HG03196 (cell line): Measurements from ENCODE around the gene TATDN3.
"Not testable (repeated sequence)": the region's sequence is repeated elsewhere in the genome, so short reads cannot be mapped to it uniquely, and the experiment has no call there.

Source experiments
- ATAC-seq: cut with Tn5 transposase; IDR thresholded peaks from one replicate; pipeline ENCODE4 v1.9.1; 2021; ENCODE audit not compliant: unreplicated experiment

The TATDN3 gene, protein sequence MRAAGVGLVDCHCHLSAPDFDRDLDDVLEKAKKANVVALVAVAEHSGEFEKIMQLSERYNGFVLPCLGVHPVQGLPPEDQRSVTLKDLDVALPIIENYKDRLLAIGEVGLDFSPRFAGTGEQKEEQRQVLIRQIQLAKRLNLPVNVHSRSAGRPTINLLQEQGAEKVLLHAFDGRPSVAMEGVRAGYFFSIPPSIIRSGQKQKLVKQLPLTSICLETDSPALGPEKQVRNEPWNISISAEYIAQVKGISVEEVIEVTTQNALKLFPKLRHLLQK

DNA sequence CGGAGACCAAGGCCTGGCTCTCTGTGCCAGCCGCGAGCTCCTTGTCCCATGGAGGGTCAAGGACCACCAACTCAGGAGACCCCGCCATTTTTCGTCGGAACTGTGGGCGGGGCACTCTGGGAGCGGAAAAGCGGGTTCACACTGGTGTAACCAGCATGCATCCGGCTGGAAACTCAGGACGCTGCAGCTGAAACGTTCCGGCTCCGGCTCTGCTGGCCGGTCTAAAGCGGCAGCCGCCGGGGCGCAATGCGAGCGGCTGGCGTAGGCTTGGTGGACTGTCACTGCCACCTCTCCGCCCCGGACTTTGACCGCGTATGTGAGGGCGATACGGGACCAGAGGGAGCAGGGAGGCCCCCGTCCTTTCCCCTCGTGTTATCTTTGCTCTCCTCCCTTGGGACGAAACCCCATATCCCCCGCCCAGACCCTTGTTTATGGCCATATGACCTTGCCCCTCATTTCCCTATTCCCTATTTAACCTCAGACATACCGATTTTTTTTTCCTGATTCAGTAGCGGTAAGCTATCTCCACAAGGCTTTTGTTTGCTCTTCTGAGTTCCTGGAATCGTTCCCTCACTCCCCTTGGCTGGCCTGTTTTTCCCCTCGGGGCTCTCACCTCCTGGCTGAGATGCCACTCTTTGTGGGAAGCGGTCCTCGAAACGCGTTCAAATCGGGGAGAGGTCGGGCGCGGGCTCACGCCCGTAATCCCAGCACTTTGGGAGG, at the start of gene TATDN3, which contains the start of gene NSL1:
TSS of gene TATDN3 (plus strand) at position 219 of the 720 bp plus-strand sequence. CDS start at position 247, 28 bp downstream.
TSS of gene NSL1 (minus strand) at position 102 of the 720 bp plus-strand sequence. CDS start at position 88, 14 bp downstream.
- ATAC-seq = peak; percentile 86

DNA sequence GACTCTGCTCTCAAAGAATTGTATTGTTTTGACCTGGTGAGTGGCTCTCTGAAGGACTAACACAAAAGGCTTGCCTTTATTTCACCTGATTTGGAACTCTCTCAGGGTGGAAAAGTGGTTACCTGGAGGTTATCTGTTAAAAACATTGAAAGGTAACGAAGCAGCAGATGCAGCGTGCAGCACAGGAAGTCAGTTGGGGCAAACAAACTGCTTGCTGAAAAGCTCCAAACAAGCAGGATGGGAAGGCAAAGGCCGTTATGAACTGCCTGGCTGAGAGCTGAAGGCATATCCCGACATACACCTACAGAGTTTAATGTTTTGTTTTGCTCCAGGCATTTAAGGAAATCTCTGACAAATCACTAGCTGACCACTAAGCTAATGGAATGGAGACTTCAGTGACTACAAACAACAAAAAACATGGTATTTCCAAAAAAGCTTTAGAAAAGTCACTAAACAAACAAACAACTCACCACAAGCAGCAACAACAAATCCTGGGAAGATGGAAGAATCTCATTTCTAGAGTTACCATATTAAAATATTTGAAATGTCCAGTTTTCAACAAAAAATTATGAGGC, 47.7 kb upstream of the TATDN3 start:
- ATAC-seq = no peak

DNA sequence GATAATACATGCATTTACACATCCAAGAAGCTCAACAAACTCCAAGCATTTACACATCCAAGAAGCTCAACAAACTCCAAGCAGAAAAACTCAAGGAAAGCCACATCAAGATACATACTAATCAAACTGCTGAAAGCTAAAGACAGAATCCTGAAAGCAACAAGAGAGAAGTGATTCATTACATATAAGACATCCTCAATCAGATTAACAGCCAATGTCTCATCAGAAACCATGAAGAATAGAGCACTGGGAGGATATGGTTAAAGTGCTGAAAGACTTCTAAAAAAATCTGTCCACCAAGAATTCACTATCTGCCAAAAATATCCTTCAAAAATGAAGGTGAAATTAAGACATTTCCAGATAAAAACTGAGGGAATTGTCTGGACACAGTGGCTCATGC, 46.4 kb upstream of the TATDN3 start:
- ATAC-seq = no peak

DNA sequence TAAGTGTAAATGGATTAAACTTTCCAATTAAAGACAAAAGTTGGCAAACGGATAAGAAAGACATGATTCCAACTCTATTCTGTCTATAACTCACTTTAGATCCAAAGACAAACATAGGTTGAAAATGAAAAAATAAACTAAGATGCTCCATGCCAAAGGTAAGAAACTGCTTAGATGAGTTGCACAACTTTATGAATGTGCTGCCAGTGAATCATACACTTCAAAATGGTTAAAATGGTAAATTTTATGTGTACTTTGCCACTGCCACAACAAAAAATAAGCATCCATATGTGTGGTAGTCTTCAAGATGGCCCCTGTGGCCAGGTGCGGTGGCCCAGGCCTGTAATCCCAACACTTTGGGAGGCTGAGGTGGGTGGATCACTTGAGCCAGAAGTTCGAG, 45.1 kb upstream of the TATDN3 start:
- ATAC-seq = no peak

DNA sequence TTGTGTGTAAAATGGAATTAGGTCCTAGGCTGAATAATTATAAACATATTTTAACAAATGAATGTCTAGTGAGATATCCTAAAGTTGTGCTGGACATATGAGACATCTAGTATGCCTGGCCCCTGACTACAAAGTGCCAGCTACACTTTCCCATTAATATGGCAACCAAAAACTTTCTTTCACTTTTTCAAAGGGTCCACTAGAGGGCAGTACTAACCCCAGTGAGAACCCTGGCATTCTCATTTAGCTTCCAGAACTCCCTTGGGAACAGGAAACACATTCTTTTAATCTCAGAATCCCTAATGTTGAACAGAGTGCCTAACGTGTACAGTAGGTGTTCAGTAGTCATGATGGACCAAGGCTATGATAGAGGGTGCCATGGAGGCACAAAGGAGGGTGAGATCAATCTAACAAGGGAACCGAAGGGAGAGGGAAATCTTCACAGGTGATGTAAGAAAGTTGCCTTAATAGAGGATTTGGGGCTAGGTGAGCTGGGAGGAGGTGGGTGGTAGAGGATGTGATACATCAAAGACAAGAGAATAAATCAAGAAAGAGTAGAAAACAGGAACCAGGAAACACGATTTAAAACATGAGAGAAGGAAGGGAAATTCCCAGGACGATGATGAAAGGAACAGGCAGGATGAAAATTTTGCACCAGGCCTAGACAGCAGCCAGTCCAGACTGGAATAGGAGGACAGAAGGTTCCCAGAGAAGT, 41.7 kb upstream of the TATDN3 start:
- no peak for ATAC-seq

DNA sequence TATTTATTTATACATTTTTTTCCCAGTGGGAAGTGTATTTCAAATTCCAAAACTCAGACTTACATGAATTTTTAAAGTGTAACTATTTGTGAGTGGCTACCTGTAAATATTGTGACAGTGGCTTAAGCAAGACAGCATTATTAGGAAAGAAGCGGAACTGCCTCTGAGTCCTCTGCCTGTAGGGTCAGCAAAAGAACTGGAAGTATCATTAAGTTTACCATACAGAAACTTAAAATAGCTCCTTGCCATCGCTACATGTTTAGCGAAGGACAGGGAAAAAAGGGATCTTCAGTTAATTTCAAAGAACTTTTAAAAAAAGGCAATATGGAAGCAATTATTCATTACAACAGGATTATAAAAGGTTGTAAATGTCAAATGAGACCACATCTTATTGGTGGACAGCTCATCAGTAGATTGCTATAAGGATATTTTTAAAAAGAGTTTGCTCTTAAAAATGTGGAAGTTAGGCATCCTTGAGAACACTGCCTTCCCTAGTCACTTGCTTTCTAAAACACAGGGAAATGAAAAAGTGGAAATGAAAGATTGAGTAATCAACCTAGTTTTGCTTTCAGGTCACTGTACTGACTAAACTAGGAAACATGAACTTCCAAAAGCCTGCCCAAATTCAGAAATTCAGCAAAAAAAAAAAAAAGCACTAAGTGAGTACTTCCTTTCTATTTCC, 39.3 kb upstream of the TATDN3 start:
- ATAC-seq = no peak

DNA sequence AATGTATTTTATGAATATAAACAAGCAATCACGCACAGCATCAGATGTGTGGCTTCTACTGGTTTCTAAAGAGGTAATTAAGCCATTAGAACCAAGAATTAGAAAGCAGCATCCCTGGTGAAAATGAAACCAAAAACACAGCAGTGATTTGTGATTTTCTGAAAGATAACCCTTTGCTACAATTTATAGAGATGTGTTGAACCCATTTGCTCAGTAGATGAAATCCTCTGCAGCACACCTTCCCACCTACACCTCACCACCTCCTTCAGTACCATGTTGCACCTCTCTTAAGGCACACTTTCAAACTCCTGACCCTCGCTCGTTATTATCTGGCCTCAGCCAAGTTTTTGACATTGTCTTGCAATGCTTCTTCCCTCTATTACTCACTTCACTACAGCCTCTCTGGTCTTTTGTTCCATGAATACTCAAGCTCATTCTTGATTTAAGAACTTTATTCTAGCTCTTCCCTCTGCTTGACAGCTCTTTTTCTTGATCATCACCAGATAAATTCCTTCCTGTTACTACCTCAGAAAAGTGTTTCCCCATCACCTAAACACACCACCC, 38.7 kb upstream of the TATDN3 start:
- ATAC-seq = no peak

DNA sequence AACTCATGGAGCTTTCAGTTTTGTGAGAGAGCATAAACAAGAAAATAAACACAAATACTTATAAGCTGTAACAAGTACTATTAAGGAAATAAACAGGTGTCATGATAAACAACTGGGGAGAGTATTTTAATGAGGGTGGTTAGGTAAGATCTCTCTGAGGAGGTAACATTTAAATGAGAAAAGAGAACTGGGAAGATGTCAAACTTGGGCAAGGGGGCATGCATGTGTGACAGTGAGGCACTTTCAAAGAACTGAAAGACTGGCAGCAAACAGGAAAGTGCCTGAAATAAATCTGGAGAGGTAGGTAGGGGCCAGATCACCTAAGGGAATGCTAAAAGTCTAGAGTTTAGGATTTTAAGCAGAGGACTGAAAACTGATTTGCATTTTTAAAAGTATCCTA, 37.9 kb upstream of the TATDN3 start:
- no peak for ATAC-seq

DNA sequence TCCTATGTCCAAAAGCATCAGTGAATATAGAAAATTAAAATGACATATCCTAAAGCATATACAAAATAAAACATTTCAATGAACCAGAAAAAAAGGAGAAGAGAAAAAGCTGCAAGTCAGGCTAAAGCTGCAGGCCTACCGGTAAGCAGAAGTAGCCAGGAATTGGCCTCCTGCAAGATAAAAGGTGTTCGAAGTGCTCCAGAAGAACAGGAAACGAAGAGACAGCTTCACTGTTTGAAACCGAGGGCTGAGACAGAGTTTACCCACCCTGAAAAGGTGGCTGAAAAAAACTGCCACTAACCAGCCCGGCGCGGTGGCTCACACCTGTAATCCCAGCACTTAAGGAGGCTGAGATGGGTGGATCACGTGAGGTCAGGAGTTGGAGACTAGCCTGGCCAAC, 37.5 kb upstream of the TATDN3 start:
- ATAC-seq = peak; percentile 48

DNA sequence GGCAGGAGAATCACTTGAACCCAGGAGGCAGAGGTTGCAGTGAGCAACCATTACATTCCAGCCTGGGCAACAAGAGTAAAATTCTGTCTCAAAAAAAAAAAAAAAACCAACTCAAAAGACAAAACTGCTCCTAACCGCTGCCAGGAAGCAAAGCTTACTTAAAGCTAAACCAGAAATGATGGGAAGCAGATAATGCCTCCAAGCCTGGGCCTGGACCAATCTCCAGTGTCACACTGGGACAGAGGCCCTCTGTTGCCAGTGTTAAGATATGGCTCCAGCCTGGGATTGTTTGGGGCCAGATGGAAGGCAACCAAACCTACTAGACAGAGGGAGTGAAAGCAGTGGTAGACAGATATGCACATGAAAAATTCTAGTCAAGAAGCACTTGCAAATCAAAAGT, 37.0 kb upstream of the TATDN3 start:
- ATAC-seq = no peak

DNA sequence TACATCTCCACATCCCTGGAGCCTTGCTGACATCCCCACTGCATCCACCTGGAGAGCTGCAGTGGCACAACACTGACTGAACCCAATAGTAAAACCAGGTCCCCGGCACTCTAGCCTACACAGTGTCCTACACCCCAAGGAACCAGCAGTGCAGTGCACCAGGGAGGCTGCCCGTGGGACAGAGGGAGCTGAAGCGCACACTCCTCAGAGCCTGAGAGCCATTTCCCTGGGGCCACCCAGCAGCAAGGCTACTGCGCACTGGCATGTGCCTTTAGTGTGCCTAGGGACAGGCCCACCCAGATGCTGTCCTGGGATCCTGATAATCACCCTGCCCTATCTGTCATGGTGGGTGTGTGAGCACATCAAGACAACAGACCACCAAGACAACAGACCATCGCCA, 32.0 kb upstream of the TATDN3 start:
- ATAC-seq = no peak

DNA sequence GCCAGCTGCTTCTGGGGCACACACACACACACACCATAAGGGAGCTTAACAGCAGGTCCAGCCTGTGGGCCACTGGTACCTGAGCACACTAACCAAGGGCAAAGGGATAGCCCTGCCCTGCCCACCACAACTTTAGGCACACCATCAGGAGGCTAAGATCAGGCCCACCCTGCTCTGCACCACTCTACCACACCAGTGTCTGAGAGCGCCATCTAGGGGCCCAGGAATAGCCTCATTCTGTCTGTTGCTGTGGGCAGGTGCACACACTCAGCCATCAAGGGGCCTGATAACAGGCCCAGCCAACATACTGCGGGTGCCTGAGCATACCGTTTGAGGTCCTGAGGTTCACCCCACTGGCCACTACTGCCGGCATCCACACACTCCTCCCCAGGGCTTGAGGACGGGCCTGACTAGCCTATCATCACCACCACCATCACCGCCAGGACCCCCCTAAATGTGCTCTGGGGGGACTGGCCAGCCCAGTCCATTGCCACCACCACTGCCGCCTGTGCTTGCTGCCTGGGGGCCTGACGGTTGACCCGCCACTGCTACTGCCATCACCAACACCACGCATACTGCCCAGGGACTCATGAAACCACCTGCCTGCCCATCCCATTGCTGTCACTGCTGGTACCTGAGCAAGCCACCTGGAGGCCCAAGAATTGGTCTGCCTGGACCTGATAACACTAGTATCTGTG, 31.4 kb upstream of the TATDN3 start:
- no peak for ATAC-seq

DNA sequence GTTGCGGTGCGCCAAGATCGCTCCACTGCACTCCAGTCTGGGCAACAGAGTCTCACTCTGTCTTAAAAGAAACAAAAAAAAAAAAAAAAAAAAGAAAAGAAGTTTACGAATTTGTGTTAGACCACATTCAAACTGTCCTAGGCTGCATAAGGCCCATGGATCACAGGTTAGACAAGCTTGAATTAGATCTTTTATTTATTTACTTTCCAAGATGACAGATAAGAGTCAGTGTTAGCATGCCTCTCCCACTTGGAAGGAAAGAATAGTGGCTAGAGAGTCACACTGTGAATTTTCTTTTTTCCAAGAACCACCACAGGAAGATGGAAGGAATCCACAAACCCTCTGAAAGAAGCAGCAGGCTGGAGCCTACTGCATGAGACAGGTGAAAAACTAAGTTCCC, 29.5 kb upstream of the TATDN3 start:
- ATAC-seq = no peak

DNA sequence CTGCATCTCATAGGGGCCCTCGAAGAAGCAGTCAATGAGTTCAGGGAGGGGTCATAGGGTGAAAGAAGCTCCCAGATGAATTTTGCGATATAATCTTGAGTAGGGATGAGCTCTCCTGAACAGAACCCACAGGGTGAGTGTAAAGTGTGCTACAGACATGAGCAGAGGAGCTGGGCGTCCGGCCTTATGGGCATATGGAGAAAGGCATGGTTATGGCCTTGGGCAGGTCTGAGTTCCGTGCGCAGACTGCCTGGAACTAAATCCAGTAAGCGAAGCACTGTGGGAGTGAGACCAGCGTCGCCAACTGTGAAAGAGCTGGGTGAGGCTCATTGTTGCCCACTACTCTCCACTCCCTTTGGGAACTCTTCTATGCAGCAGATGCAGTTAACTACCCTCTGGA, 28.9 kb upstream of the TATDN3 start:
- ATAC-seq = no peak

DNA sequence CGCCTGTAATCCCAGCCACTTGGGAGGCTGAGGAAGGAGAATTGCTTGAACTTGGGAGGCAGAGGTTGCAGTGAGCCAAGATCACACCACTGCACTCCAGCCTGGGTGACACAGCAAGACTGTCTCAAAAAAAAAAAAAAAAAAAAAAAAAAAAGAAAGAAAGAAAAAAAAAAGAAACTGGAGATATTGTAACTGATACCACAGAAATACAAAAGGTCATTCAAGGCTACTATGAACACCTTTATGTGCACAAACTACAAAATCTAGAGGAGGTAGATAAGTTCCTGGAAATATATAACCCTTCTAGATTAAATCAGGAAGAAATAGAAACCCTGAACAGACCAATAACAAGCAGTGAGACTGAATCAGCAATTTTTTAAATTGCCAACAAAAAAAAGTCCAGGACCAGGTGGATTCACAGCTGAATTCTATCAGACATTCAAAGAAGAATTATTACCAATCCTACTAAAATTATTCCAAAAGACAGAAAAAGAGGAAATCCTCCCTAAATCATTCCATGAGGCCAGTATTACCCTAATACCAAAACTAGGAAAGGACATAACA, 26.9 kb upstream of the TATDN3 start:
- not testable (repeated sequence) for ATAC-seq

DNA sequence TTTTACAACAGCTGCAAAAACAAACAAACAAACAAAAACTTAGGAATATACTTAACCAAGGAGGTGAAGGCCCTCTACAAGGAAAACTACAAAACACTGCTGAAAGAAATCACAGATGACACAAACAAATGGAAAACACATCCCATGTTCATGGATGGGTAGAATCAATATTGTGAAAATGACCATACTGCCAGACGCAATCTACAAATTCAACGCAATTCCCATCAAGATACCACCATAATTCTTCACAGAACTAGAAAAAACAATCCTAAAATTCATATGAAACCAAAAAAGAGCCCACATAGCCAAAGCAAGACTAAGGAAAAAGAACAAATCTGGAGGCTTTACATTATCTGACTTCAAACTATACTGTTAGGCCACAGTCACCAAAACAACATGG, 24.9 kb upstream of the TATDN3 start:
- ATAC-seq = not testable (repeated sequence)

DNA sequence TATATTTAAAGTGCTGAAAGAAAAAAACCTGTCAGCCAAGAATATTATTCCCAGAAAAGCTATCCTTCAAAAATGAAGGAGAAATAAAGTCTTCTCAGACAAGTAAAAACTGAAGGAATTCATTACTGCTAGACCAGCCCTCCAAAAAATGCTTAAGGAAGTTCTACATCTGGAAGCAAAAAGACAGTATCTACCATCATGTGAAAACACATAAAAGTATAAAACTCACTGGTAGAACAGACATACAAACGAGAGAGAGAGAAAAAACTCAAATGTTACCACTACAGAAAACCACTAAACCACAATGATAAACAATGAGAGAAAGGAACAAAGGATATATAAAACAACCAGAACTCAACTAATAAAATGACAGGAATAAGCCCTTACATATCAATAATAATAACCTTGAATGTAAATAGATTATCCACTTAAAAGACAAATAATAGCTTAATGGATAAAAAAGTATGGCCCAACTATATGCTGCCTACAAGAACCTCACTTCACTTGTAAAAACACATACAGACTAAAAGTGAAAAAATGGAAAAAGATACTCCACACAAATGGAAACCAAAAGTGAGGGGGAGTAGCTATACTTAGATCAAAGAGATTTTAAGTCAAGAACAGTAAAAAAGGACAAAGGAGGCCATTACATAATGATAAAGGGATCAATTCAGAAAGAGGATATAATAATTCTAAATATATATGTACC, 22.1 kb upstream of the TATDN3 start:
- no peak for ATAC-seq

DNA sequence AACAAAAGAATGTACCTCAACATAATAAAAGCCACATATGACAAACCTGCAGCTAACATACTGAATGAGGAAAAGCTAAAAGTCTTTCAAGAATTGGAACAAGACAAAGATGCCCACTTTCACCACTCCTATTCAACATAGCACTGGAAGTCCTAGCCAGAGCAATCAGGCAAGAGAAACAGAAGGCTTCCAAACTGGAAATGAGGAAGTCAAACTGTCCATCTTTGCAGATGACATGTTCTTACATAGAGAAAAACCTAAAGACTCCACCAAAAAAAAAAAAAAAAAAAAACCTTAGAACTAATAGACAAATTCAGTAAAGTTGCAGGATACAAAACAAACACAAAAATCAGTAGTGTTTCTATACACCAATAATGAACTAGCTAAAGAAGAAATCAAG, 20.4 kb upstream of the TATDN3 start:
- ATAC-seq = no peak

DNA sequence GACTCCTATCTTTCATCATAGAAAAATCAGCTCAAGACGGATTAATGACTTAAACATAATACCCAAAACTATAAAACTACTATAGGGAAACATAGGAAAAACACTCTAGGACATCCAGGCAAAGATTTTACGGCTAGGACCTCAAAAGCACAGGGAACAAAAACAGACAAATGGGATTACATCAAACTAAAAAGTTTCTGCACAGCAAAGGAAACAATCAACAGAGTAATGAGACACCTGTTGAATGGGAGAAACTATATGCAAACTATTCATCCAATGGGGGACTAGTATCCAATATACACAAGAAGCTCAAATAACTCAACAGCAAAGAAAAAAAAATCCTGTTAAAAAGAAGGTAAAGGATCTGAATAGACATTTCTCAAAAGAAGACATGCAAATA, 18.7 kb upstream of the TATDN3 start:
- ATAC-seq = no peak
